Gastroesophageal sphincter (tissue), 4 donors: ENCODE measurements around the gene DHX34. TPM values are rescaled to one million over a fixed set of nuclear protein-coding genes. Genes with fewer than 3 reads are reported as not detected.

Experiments
- ATAC-seq: fragments of 150-250 bp; one replicate; pipeline ENCODE4 v1.9.1; 2016; ENCODE audit warnings: mild to moderate bottlenecking, moderate library complexity
- H3K27ac ChIP-seq, 4 donors: fragments of 200-600 bp; sonication (generic) in 3 of 4; 1 replicate in 3 of 4; 2 replicates in 1 of 4; pipeline ENCODE4 v1.5.1; 2016 to 2019
- H3K27me3 ChIP-seq: fragments of 200-600 bp; sonication (generic); one replicate; pipeline ENCODE4 v1.5.1; 2019
- H3K36me3 ChIP-seq, 2 donors: fragments of 200-600 bp; sonication (generic); one replicate each; pipeline ENCODE4 v1.5.1; 2019; ENCODE audit warnings: control low read depth in 1 of 2
- H3K4me1 ChIP-seq, 3 donors: fragments of 200-600 bp; sonication (generic); 1 replicate in 2 of 3; 2 replicates in 1 of 3; pipeline ENCODE4 v1.5.1; 2016 to 2019; ENCODE audit warnings: control low read depth in 2 of 3
- H3K4me3 ChIP-seq, 2 donors: fragments of 200-600 bp; sonication (generic); one replicate each; pipeline ENCODE4 v1.5.1; 2019; ENCODE audit warnings: mild to moderate bottlenecking in 1 of 2, moderate library complexity in 1 of 2
- H3K9me3 ChIP-seq, 3 donors: fragments of 200-600 bp; sonication (generic); one replicate each; pipeline ENCODE4 v1.5.1; 2017 to 2019; ENCODE audit warnings: control low read depth in 2 of 3
- EP300 ChIP-seq: sonication (generic); formaldehyde crosslinking; IDR thresholded peaks from one replicate; pipeline ENCODE4 v1.6.1; 2017; ENCODE audit warnings: antibody characterized with exemption, mild to moderate bottlenecking
- POLR2A ChIP-seq, 2 donors: fragments of 450-650 bp; IDR thresholded peaks; one replicate each; pipeline ENCODE4 v1.6.1; 2017; ENCODE audit warnings: antibody characterized with exemption in 2 of 2, mild to moderate bottlenecking in 2 of 2, moderate library complexity in 1 of 2
- POLR2AphosphoS5 ChIP-seq: sonication (generic); formaldehyde crosslinking; IDR thresholded peaks from one replicate; pipeline ENCODE4 v1.6.1; 2017; ENCODE audit warnings: antibody characterized with exemption
- WGBS, 2 donors: methylation state at CpG; one replicate each; pipeline ENCODE4 v1.1.5; 2018; ENCODE audit warnings: low coverage in 1 of 2; 5-methylcytosine and 5-hydroxymethylcytosine counted together
- total RNA-seq, 4 donors: library from RNA; depleted of rRNA; stranded (reverse); fragments of >200 nt; gene quantifications; one replicate each; pipeline ENCODE4 v1.1.0, GENCODE V29; 2016
- TF ChIP-seq, protein P1 (sequence below), 4 experiments: fragments of 200-600 bp in 2 of 4; fragments of 450-650 bp in 2 of 4; sonication (generic) in 1 of 4; IDR thresholded peaks; one replicate each; pipeline ENCODE4 v1.5.1; 2017 to 2019; ENCODE audit warnings: antibody characterized with exemption in 4 of 4, mild to moderate bottlenecking in 2 of 4, moderate library complexity in 2 of 4

The DHX34 gene
- total RNA-seq, 4 donors from 2014 or later: 8.7 to 16.0 (median 12.3) TPM

DNA sequence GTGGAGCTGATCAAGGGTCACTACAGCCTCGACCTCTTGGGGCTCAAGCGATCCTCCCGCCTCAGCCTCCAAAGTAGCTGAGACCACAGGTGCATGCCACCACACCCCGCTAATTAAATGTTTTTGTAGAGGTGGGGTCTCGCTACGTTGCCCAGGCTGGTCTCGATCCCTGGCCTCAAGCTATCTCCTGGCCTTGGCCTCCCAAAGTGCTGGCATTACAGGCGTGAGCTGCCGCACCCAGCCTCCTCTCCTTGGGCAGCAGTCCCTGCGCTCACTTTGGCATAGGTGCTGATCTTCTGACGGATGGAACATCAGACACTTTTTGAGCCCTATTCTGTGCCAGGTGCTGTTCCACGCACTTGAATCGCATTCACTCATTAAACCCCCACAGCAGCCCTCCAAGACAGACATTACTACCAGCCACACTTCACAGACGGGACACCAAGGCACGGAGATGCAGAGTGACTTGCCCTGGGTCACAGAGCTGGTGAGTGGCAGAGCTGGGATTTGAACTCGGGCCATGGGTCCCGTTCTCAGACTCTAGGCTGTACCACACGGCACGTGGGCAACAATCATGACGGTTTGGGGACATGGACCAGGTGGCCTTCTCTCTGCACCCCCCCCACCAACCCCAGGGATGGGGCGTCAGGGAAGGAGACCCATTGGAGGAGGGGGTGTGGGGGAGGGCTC lies 67.0 kb downstream of the DHX34 start:
- Histone ChIP-seq H3K27me3 (peaks cover 51% of the 10 kb centered on the region), H3K36me3 (peaks cover 0 to 18% of the 10 kb centered on the region in 2 donors), H3K4me3 (no peak overlapping the region), H3K9me3 (no peaks in the 10 kb centered on the region), H3K27ac (no peak overlapping the region), H3K4me1 (peaks cover 0 to 37% (median 4%) of the 10 kb centered on the region in 3 donors)
- no peak for ATAC-seq
- WGBS, 2 donors: 90% methylated on average over 16 of the region's 21 CpGs; no CpG with 5 or more reads in 1 of the 2 donors
- no peak for TF ChIP-seq EP300
- no peak for TF ChIP-seq POLR2AphosphoS5
- TF ChIP-seq, protein P1, sequence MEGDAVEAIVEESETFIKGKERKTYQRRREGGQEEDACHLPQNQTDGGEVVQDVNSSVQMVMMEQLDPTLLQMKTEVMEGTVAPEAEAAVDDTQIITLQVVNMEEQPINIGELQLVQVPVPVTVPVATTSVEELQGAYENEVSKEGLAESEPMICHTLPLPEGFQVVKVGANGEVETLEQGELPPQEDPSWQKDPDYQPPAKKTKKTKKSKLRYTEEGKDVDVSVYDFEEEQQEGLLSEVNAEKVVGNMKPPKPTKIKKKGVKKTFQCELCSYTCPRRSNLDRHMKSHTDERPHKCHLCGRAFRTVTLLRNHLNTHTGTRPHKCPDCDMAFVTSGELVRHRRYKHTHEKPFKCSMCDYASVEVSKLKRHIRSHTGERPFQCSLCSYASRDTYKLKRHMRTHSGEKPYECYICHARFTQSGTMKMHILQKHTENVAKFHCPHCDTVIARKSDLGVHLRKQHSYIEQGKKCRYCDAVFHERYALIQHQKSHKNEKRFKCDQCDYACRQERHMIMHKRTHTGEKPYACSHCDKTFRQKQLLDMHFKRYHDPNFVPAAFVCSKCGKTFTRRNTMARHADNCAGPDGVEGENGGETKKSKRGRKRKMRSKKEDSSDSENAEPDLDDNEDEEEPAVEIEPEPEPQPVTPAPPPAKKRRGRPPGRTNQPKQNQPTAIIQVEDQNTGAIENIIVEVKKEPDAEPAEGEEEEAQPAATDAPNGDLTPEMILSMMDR (IDR thresholded peaks at IDR 0.05): no peak
- no peak for TF ChIP-seq POLR2A (IDR thresholded peaks at IDR 0.05)

DNA sequence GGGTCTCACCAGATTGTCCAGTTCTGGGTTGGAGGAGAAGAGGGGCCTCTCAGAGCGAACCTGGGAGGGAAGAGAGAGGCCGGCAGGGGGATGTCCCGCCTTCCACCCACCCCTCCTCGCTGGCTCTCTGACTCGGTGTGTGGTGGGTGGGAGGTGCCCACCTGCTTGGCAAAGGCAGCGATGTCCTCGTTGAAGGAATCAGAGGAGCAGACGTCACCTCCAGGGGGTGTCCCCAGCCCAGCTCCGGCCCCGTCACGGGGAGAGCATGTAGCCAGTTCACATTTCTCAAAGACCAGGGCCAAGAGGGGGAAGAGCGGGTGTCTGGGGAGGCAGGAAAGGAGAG lies 67.5 kb downstream of the DHX34 start:
- Histone ChIP-seq H3K27me3 (peaks cover 56% of the 10 kb centered on the region), H3K36me3 (peaks cover 0 to 18% of the 10 kb centered on the region in 2 donors), H3K4me1 (peaks cover 0 to 37% (median 4%) of the 10 kb centered on the region in 3 donors), H3K9me3 (no peaks in the 10 kb centered on the region), H3K4me3 (no peak overlapping the region), H3K27ac (no peak overlapping the region)
- no peak for TF ChIP-seq POLR2AphosphoS5
- TF ChIP-seq POLR2A (IDR thresholded peaks at IDR 0.05): no peak
- no peak for TF ChIP-seq EP300
- TF ChIP-seq, protein P1 (IDR thresholded peaks at IDR 0.05): no peak
- ATAC-seq: no peak
- WGBS, 2 donors: 80% methylated on average over 1 of the region's 12 CpGs; no CpG with 5 or more reads in 1 of the 2 donors

DNA sequence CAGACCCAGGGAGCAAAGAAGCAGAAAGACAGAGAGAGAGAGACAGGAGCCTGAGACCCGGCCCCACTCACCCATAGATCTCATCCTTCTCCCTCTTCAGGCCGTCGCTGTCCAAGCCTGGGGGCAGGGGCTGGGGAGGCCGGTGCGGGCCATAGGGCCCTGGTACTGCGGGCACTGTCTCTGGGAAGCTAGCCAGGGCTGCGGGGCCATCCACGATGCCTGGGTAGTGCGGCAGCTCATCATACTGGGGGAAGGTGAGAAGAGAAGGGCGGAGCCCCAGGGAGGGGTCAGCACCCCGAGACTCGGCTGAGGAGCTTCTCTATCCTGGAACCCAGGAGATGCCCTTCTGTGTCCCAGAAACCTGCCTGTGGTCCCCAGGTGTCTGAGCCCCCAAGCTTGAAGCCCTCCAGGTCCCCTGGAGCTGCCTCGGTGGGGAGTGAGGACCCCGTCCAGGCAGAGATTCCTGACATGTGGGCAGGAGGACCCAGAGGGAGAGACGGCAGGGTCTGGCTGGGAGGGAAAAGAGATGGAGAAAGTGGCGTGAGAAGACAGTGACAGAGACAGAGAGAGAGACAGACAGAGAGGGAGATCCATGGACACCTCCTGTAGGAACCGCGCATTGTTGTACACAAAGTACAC lies 68.1 kb downstream of the DHX34 start:
- peaks cover 0 to 41% (median 8%) of the 10 kb centered on the region in 3 donors for H3K4me1 ChIP-seq
- no peak for TF ChIP-seq POLR2A (IDR thresholded peaks at IDR 0.05)
- no peaks in the 10 kb centered on the region for H3K9me3 ChIP-seq
- peaks cover 0 to 18% of the 10 kb centered on the region in 2 donors for H3K36me3 ChIP-seq
- peaks cover 63% of the 10 kb centered on the region for H3K27me3 ChIP-seq
- H3K27ac ChIP-seq: no peak overlapping the region
- peak overlapping the region in 1 of 2 donors; percentile 63 for H3K4me3 ChIP-seq
- no peak for ATAC-seq
- 47 to 55% methylated on average over 2 to 7 of the region's 18 CpGs for WGBS, 2 donors

DNA sequence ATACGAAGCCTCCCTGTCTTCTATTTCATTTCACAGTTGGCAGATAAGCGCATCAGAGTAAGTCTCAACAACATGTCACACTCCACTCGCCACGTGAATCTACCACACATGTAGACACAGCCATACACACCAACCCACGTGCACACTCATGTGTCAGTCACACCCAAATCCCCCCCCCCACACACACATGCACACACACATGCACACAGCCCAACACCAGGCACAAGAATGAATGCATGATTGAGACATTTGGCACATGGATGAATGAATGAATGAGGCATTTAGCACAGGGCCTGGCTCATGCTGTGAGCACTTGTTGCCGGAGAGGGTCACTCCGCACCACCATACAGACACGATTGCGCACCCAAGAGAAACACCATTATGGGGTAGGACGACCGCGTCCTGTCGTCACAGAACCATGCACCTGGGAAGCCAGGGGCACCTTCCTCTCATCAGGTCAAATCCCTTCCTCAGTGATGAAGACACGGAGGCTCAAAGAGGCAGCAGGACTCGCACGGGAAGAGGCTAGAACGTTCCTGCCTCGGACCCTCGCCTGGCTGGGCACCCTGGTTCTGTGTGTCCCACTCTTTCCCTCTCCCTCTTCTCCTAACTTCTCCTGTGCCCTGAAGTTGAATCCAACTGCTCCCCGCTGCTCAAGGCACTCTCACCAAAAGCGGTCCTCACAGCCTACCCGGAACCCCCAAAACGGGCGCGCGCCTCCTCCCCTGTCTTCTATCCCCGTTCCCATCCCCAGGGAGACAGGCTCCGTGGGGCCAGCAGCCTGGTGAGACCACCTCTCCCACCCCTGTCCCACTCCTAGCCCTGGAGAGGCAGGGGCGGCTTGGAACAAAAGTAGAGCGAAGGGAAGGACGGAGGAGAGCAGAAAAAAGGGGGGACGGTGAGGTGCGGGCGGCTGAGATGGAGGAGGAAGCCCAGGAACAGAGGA lies 68.9 kb downstream of the DHX34 start:
- TF ChIP-seq EP300 (no peak), POLR2A (IDR thresholded peaks at IDR 0.05) (no peak), POLR2AphosphoS5 (no peak)
- TF ChIP-seq, protein P1 (IDR thresholded peaks at IDR 0.05): no peak
- Histone ChIP-seq H3K36me3 (peaks cover 0 to 17% of the 10 kb centered on the region in 2 donors), H3K27me3 (peaks cover 71% of the 10 kb centered on the region), H3K9me3 (no peaks in the 10 kb centered on the region), H3K4me3 (peak overlapping the region; percentile 49 to 63), H3K27ac (peak overlapping the region in 1 of 4 donors; percentile 70), H3K4me1 (peaks cover 0 to 41% (median 8%) of the 10 kb centered on the region in 3 donors)
- no peak for ATAC-seq
- 21 to 68% methylated on average over 4 to 10 of the region's 34 CpGs for WGBS, 2 donors

DNA sequence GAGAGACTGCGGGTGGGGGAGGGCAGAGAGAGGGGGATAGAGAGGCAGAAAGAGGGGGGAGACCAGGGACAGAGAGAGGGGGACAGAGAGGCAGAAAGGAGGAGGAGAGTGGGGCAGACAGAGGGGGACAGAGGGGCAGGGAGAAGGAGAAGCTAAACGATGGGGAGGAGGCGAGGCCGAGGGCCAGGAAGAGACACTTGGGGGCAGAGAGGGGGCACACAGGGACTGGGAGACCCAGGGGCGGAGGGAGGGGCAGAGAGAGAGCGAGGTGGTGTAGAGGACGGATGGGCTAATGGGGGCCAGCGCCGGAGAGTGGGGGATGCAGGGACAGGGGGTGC lies 69.5 kb downstream of the DHX34 start:
- H3K36me3 ChIP-seq: peaks cover 0 to 12% of the 10 kb centered on the region in 2 donors
- H3K4me3 ChIP-seq: peak overlapping the region; percentile 49 to 63
- no peaks in the 10 kb centered on the region for H3K9me3 ChIP-seq
- peaks cover 0 to 41% (median 8%) of the 10 kb centered on the region in 3 donors for H3K4me1 ChIP-seq
- WGBS, 2 donors: 0% methylated on average over 1 to 8 of the region's 9 CpGs
- ATAC-seq: no peak
- H3K27ac ChIP-seq: peak overlapping the region in 3 of 4 donors; percentile 37 to 70 (median 55)
- peaks cover 77% of the 10 kb centered on the region for H3K27me3 ChIP-seq
- TF ChIP-seq, protein P1 (IDR thresholded peaks at IDR 0.05): no peak
- no peak for TF ChIP-seq POLR2AphosphoS5
- TF ChIP-seq EP300: no peak
- no peak for TF ChIP-seq POLR2A (IDR thresholded peaks at IDR 0.05)
